Activated CD8-positive, alpha-beta T cell treated with anti-CD3 and anti-CD28 coated beads for 36 hours (primary cell): ENCODE results near the gene SLC23A1. TPM values are rescaled to one million over a fixed set of nuclear protein-coding genes. Genes with fewer than 3 reads are reported as not detected.
A peak's percentile ranks its signal among the peaks of the same experiment; 100 is the strongest.

Experiments
- ATAC-seq: fragments of 200-7000 bp; cut with Tn5 transposase; one replicate; pipeline ENCODE4 v1.10.0; 2021; ENCODE audit warnings: mild to moderate bottlenecking, moderate library complexity
- CTCF ChIA-PET: fragments of 350-600 bp; sonication (Branson Sonifier 250); formaldehyde crosslinking; loops from one replicate; lab custom pipeline; 2021; ENCODE audit warnings: antibody characterized with exemption; lab: Charles Lee
- POLR2A ChIA-PET: fragments of 350-600 bp; sonication (Branson Sonifier 250); formaldehyde crosslinking; loops from one replicate; lab custom pipeline; 2021; ENCODE audit warnings: antibody characterized with exemption; lab: Charles Lee
- DNase-seq: peaks from one replicate; pipeline ENCODE4 v3.0.0-alpha.2; 2020
- H3K27ac Mint-ChIP-seq: one replicate; pipeline ENCODE4 v1.8.0; 2021; ENCODE audit warnings: mild to moderate bottlenecking, mixed read lengths
- H3K27me3 Mint-ChIP-seq: one replicate; pipeline ENCODE4 v1.8.0; 2021; ENCODE audit warnings: mixed read lengths
- H3K36me3 Mint-ChIP-seq: one replicate; pipeline ENCODE4 v1.8.0; 2021; ENCODE audit warnings: low read depth, mixed read lengths
- H3K4me1 Mint-ChIP-seq: one replicate; pipeline ENCODE4 v1.8.0; 2021; ENCODE audit warnings: low read depth, mixed read lengths
- H3K4me3 Mint-ChIP-seq: one replicate; pipeline ENCODE4 v1.8.0; 2021; ENCODE audit warnings: mild to moderate bottlenecking, moderate library complexity, mixed read lengths
- H3K9me3 Mint-ChIP-seq: one replicate; pipeline ENCODE4 v1.8.0; 2021; ENCODE audit warnings: mixed read lengths
- CTCF ChIP-seq: fragments of 200-600 bp; IDR thresholded peaks from one replicate; pipeline ENCODE4 v1.8.0; 2022; ENCODE audit warnings: antibody characterized with exemption, mild to moderate bottlenecking
- intact Hi-C: fragments of 100-400 bp; cut with micrococcal nuclease; formaldehyde crosslinking; loops from one replicate; pipeline ENCODE4 v1.10.0; 2022
- total RNA-seq, 2 experiments: library from RNA; stranded (reverse); gene quantifications; one replicate each; pipeline ENCODE4 v1.2.3, GENCODE V29; 2021

The SLC23A1 gene
- total RNA-seq, 2 experiments from 2014 or later = 0.63 to 0.89 TPM

GRCh38 chr5:139386050-139386438 lies 2.9 kb upstream of the SLC23A1 start:
- CTCF ChIA-PET = interaction anchor here (1.0 to 1.8 kb wide), 3 partner anchors 12 to 17 kb away, joined by 3 to 6 read pairs (median 4); no protein-coding TSS in a partner anchor
- no peak for TF ChIP-seq CTCF
- ATAC-seq = no peak
- Mint-ChIP-seq H3K27ac (no peak overlapping the region), H3K27me3 (no peaks in the 10 kb centered on the region), H3K4me1 (peaks cover 57% of the 10 kb centered on the region), H3K4me3 (no peak overlapping the region), H3K36me3 (peaks cover 7% of the 10 kb centered on the region), H3K9me3 (no peaks in the 10 kb centered on the region)
- DNase-seq = no peak
- intact Hi-C loops = no loop called here
- POLR2A ChIA-PET = interaction anchor here (1.7 to 6.3 kb wide), 2 partner anchors 40 to 45 kb away, joined by 4 to 49 read pairs; partner anchors contain the start of gene PAIP2

- no peaks in the 10 kb centered on the region for H3K9me3 Mint-ChIP-seq
- peaks cover 5% of the 10 kb centered on the region for H3K36me3 Mint-ChIP-seq
- peak overlapping the region; percentile 45 for H3K4me3 Mint-ChIP-seq
- intact Hi-C loops = no loop called here
- ChIA-PET POLR2A (interaction anchor here (0.7 to 6.3 kb wide), 3 partner anchors 39 to 113 kb away, joined by 3 to 49 read pairs (median 4); partner anchors contain the start of gene PAIP2), CTCF (interaction anchor here (1.4 to 1.8 kb wide), 2 partner anchors 14 to 18 kb away, joined by 3 to 4 read pairs; no protein-coding TSS in a partner anchor)
- peak overlapping the region; percentile 65 for H3K27ac Mint-ChIP-seq
- no peaks in the 10 kb centered on the region for H3K27me3 Mint-ChIP-seq
- no peak for ATAC-seq
- H3K4me1 Mint-ChIP-seq = peaks cover 50% of the 10 kb centered on the region
- DNase-seq = no peak
- no peak for TF ChIP-seq CTCF
These were observed 2.3 kb upstream of the SLC23A1 start for GRCh38 chr5:139385061-139386049.

DNA sequence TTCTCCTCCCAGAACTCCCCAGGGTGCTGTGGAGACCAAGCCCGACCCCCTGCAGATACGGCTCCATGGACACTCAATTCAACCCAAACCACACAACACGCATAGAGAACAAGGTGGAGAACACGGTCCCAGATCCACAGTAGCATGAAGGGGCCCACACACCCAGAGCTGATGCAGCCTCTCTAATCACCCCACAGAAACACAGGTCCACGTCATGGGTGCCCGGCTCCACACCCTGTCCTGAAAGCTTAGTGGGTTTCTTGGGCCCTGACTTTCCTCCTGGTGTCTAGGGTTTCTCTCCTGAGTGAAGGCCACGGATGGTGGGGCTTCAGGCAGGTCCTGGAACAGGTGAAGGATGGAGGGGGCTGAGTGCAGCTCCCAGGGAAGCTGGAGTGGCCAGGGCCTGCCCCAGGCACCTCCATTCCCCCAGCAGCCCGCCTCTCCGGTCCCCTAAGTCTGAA lies 1.5 kb upstream of the SLC23A1 start:
- Mint-ChIP-seq H3K9me3 (no peaks in the 10 kb centered on the region), H3K36me3 (peaks cover 4% of the 10 kb centered on the region), H3K4me3 (no peak overlapping the region), H3K4me1 (peaks cover 42% of the 10 kb centered on the region), H3K27me3 (no peaks in the 10 kb centered on the region), H3K27ac (peak overlapping the region; percentile 65)
- CTCF ChIA-PET = no interaction called here
- intact Hi-C loops = no loop called here
- DNase-seq = no peak
- no peak for ATAC-seq
- POLR2A ChIA-PET = interaction anchor here (0.7 kb wide), 1 partner anchor 112 kb away, joined by 3 read pairs; no protein-coding TSS in a partner anchor
- TF ChIP-seq CTCF = no peak

GRCh38 chr5:139383993-139384590 lies 995 bp upstream of the SLC23A1 start:
- Mint-ChIP-seq H3K9me3 (no peaks in the 10 kb centered on the region), H3K27me3 (no peaks in the 10 kb centered on the region), H3K4me3 (no peak overlapping the region), H3K36me3 (no peaks in the 10 kb centered on the region), H3K4me1 (peaks cover 37% of the 10 kb centered on the region), H3K27ac (peak overlapping the region; percentile 65)
- no peak for DNase-seq
- no peak for ATAC-seq
- CTCF ChIA-PET = no interaction called here
- POLR2A ChIA-PET = interaction anchor here (0.6 kb wide), 1 partner anchor 108 kb away, joined by 3 read pairs; no protein-coding TSS in a partner anchor
- intact Hi-C loops = no loop called here
- no peak for TF ChIP-seq CTCF
